C4-2B (cell line): Measurements from ENCODE around the gene SND1.
A peak's percentile ranks its signal among the peaks of the same experiment; 100 is the strongest.

Experiments used
- H3K27ac ChIP-seq: fragments of 450-650 bp; 2 replicates; pipeline ENCODE4 v1.5.1; 2017
- ZFX ChIP-seq: fragments of 450-650 bp; IDR thresholded peaks from 2 replicates; pipeline ENCODE4 v1.6.1; 2017
- TF ChIP-seq, protein P1 (sequence below): fragments of 450-650 bp; conservative IDR thresholded peaks from 2 replicates; pipeline ENCODE4 v1.5.1; 2017; ENCODE audit warnings: mild to moderate bottlenecking

Gene SND1

DNA sequence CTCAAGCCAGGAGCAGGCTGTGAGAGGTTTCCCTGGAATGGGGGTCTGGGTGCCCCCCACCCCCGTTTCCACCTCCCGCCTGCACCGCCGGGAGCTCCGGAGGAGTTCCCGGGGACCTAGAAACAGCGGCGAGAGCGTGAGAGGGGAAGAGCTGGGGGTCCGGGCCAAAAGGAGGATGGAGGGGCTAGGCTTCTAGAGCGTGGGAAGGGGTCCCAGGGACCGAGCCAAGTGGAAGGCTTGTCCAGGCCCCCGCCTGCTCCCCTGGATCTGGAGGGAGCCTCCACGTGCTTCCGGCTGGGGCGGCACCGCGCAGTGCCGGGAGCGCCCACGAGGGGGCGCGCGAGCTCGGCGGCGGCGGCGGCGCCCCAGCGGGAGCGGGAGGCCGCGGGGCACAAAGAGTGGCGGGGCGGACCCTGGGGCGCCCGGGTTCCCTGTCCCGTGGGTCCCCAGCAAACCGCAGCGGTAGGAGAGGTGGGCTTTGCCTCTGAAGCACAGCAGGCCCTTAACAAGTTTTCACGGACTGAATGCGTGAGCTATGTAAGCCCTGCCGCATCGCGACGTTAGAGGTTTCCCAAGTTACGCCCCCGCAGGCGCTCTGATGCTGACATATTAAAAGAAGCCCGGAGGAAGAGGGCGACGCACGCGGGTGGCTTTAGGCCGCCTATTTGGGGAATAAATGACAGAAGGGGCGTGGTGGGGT lies 483.7 kb downstream of the SND1 start:
- peak overlapping the region; percentile 61 for H3K27ac ChIP-seq
- TF ChIP-seq, protein P1, sequence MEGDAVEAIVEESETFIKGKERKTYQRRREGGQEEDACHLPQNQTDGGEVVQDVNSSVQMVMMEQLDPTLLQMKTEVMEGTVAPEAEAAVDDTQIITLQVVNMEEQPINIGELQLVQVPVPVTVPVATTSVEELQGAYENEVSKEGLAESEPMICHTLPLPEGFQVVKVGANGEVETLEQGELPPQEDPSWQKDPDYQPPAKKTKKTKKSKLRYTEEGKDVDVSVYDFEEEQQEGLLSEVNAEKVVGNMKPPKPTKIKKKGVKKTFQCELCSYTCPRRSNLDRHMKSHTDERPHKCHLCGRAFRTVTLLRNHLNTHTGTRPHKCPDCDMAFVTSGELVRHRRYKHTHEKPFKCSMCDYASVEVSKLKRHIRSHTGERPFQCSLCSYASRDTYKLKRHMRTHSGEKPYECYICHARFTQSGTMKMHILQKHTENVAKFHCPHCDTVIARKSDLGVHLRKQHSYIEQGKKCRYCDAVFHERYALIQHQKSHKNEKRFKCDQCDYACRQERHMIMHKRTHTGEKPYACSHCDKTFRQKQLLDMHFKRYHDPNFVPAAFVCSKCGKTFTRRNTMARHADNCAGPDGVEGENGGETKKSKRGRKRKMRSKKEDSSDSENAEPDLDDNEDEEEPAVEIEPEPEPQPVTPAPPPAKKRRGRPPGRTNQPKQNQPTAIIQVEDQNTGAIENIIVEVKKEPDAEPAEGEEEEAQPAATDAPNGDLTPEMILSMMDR: peak; percentile 100
- TF ChIP-seq ZFX: 0 out of 2 replicates have a peak, but pooled peaks have one; percentile 13

DNA sequence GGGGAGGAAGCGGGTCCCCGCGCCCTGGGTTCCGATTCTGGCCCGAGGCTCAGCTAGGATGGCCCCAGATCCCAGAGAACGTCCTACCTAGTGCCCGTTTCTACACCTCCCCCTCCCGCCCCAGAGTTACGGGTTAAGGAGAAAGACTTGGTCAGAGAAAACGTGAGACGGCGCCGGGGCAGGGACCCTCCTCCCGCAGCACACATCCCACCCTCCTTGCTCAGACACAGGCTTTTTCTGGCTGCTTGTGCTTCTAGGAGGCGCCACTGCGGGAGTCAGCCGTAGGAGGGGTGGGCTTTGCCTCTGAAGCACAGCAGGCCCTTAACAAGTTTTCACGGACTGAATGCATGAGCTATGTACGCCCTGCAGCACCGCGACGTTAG lies 484.2 kb downstream of the SND1 start:
- TF ChIP-seq, protein P1: no peak
- TF ChIP-seq ZFX: no peak
- peak overlapping the region; percentile 61 for H3K27ac ChIP-seq

DNA sequence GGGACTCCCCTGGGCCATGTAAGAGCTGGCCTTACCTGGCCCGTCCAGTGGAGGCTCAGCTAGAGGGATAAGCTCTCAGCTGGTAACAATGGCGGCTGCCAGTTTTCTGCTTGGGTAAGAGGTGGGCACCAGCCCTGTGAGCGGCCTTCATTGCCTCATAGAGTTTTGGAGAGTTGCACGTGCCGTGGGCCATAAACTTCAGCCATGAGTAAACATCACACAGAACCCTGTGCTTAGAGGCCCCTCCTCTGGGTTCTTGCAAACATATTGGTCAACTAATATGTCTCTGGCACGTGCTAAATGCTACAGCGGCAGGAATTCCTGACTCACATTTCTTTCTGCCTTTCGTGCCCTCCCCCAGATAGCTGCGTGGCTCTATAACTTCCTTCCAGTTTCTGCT lies 485.2 kb downstream of the SND1 start:
- no peak overlapping the region for H3K27ac ChIP-seq
- TF ChIP-seq, protein P1: no peak
- no peak for TF ChIP-seq ZFX

DNA sequence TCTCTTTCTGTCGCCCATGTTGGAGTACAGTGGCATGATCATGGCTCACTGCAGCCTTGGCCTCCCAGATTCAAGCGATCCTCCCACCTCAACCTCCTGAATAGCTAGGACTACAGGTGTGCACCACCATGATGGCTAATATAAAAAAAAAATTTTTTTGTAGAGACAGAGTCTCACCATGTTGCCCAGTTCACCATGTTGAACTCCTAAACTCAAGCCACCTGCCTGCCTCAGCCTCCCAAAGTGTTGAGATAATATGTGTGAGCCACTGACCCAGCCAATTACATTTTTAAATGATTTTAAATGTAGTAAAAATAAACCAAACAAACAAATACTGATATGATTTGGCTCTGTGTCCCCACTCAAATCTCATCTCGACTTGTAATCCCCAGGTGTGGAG lies 487.4 kb downstream of the SND1 start:
- TF ChIP-seq, protein P1: no peak
- TF ChIP-seq ZFX: no peak
- no peak overlapping the region for H3K27ac ChIP-seq

DNA sequence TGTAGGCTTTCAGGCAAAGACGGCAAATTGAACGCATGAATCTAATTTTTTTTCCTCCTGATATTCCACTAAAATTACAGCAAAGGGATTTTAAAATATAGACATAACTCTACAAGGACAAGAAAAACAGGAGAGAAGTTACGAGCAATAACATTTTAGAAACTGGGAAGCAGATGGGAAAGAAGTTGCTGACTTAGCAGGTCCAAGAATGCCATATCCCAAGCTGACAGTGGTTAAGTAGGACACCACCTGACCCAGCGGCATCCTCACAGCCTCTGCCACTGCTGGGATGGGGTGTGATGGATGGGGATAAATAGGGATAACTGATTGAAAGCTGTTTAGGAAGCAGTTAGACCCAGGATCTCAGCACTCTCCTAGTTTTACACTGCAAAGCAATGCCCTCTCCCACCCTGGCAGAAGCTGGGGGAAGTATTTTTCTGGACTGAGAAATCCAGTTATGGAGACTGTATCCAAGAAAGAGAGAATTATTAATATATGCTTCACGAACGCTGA lies 489.7 kb downstream of the SND1 start:
- TF ChIP-seq ZFX: no peak
- TF ChIP-seq, protein P1: no peak
- H3K27ac ChIP-seq: no peak overlapping the region
